NT2/D1 (cell line): Measurements from ENCODE around the gene BGN.

Experiments used
- YY1 ChIP-seq: IDR thresholded peaks from 2 replicates; pipeline ENCODE4 v1.6.1; 2011; ENCODE audit not compliant: insufficient read length, insufficient read depth
- ZNF274 ChIP-seq: IDR thresholded peaks from 2 replicates; pipeline ENCODE4 v1.6.1; 2011; ENCODE audit warnings: mild to moderate bottlenecking, low read depth, low read length

- TF ChIP-seq YY1 (no peak), ZNF274 (no peak)
Measured at GRCh38 chrX:153488231-153488914, 6.4 kb upstream of the BGN start.
